ENCODE measurements around the gene TMEM259. TPM values are rescaled to one million over a fixed set of nuclear protein-coding genes. Genes with fewer than 3 reads are reported as not detected.

TMEM259 gene
- total RNA-seq, 1 experiment from 2014 or later, result 171 TPM

DNA sequence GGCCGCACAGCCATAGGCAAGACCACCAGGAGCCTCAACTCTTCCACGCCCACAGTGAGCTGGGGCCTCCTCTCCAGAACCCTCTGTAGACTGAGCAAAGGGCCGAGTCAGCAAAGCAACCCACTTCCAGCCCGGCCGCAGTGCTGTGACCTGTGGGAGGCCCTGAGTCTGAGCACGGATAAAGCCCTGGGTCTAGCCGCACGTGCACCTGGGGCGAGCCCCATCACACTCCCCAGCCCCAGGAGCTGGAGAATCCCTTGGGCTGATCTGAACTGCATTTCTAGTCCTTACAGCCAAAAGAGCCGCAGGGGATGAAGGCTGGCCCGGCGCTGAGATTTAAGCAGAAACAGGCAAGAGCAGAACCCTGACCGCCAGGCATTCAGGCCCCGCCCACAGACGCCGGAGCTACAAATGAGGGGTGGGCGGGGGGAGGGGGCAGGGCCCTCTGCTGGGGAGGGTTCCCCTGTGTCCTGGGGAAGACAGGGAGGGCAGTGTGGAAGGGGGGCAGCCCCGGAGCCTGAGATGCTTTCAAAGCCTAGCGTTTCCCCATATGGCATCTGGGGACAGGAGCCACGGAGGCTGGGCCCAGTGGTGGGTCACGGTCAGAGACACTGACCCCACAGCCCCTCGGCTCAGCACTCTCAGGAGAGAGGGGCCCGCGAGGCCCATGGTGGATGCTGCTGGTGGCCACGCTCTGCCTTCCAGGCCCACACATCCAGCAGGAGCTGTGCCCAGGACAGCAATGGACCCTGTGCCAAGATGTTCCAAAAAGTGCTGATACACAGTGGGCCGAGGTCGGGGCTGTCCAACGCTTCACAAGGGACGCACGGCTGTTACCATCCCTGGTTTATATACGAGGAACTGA lies 4.9 kb downstream of the TMEM259 start:
- H3T11ph ChIP-seq (ENCODE audit: low read length), result no peak overlapping the region
- no peaks in the 10 kb centered on the region for H3K9me3 ChIP-seq (ENCODE audit: control insufficient read depth, low read depth, low read length)
- H2BK120ac ChIP-seq (ENCODE audit: low read depth, low read length, poor library complexity, severe bottlenecking), result no peak overlapping the region
- H3K4me2 ChIP-seq (ENCODE audit: insufficient read depth, insufficient read length, low read length), result no peak overlapping the region
- no peak overlapping the region for H4K5ac ChIP-seq (ENCODE audit: insufficient read length, low read depth, low read length)
- H3K79me2 ChIP-seq (ENCODE audit: insufficient read depth, low read length), result peaks cover 45% of the 10 kb centered on the region; the same call in 1 of the 2 replicates
- no peak overlapping the region for H3K18ac ChIP-seq (ENCODE audit: insufficient read length, low read depth, low read length)
- no peak overlapping the region for H4K91ac ChIP-seq (ENCODE audit: insufficient read length, low read depth, low read length)
- H3K4ac ChIP-seq (ENCODE audit: low read depth, low read length), result no peak overlapping the region
- no CpG with 5 or more reads among the region's 31 CpGs for WGBS (ENCODE audit: extremely low coverage, insufficient read length, low lambda C conversion rate)
- H3K27me3 ChIP-seq (ENCODE audit: insufficient read depth, low read length), result no peaks in the 10 kb centered on the region
- no peak overlapping the region for H2BK5ac ChIP-seq (ENCODE audit: insufficient read length, low read length)
- H3K56ac ChIP-seq (ENCODE audit: insufficient read length, low read depth, low read length), result no peak overlapping the region
- no peak for DNase-seq
- H3K14ac ChIP-seq (ENCODE audit: insufficient read depth, low read length), result no peak overlapping the region
- H3K27ac Mint-ChIP-seq, result peak overlapping the region in 1 of 3 experiments; percentile 77; a peak in 3 of 7 replicates
- no peak overlapping the region for H3K27ac ChIP-seq (ENCODE audit: insufficient read length, low read depth, low read length)
- peaks cover 7% of the 10 kb centered on the region for H3K79me1 ChIP-seq (ENCODE audit: insufficient read depth, low read depth, low read length, poor library complexity, severe bottlenecking)
- no peak overlapping the region for H2BK12ac ChIP-seq (ENCODE audit: insufficient read length, low read depth, low read length)
- H3K36me3 Mint-ChIP-seq (ENCODE audit: insufficient read depth in 1 of 3, low read depth in 3 of 3), result peaks cover 2 to 12% (median 10%) of the 10 kb centered on the region in 3 experiments; a peak in 5 of 7 replicates
- H3K9ac ChIP-seq (ENCODE audit: extremely low read depth, insufficient read length, low read length), result no peak overlapping the region
- no peaks in the 10 kb centered on the region for H4K20me1 ChIP-seq (ENCODE audit: control insufficient read depth, insufficient read depth, insufficient read length)
- H2BK20ac ChIP-seq (ENCODE audit: low read depth, low read length, poor library complexity, severe bottlenecking), result no peak overlapping the region
- H3K4me3 Mint-ChIP-seq, result peak overlapping the region in 1 of 2 experiments; percentile 29; a peak in 2 of 5 replicates
- peaks cover 10% of the 10 kb centered on the region for H3K23me2 ChIP-seq (ENCODE audit: insufficient read length, low read depth, low read length, poor library complexity, severe bottlenecking)
- no peaks in the 10 kb centered on the region; the same call in 1 of the 2 replicates for H3K4me1 ChIP-seq (ENCODE audit: insufficient read depth, low read length)
- TF ChIP-seq, protein P1, sequence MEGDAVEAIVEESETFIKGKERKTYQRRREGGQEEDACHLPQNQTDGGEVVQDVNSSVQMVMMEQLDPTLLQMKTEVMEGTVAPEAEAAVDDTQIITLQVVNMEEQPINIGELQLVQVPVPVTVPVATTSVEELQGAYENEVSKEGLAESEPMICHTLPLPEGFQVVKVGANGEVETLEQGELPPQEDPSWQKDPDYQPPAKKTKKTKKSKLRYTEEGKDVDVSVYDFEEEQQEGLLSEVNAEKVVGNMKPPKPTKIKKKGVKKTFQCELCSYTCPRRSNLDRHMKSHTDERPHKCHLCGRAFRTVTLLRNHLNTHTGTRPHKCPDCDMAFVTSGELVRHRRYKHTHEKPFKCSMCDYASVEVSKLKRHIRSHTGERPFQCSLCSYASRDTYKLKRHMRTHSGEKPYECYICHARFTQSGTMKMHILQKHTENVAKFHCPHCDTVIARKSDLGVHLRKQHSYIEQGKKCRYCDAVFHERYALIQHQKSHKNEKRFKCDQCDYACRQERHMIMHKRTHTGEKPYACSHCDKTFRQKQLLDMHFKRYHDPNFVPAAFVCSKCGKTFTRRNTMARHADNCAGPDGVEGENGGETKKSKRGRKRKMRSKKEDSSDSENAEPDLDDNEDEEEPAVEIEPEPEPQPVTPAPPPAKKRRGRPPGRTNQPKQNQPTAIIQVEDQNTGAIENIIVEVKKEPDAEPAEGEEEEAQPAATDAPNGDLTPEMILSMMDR (conservative IDR thresholded peaks at IDR 0.05), result no peak
- H2AK5ac ChIP-seq (ENCODE audit: insufficient read length, low read length), result no peak overlapping the region
- H3K9me3 Mint-ChIP-seq, result no peaks in the 10 kb centered on the region
- no peaks in the 10 kb centered on the region for H3K27me3 Mint-ChIP-seq (ENCODE audit: low read depth)
- no peak overlapping the region for H2AFZ ChIP-seq (ENCODE audit: low read length)
- H3K4me1 Mint-ChIP-seq, result peaks cover 17 to 33% of the 10 kb centered on the region in 2 experiments
- no peak overlapping the region for H4K8ac ChIP-seq (replicated peaks; ENCODE audit: insufficient read length, low read depth, low read length)
- H3K23ac ChIP-seq (ENCODE audit: insufficient read length, low read depth, low read length), result no peak overlapping the region
- no peak overlapping the region for H2BK15ac ChIP-seq (ENCODE audit: low read depth, low read length)

Data from H9 (cell line).